ENCODE measurements around the gene DDX39A. TPM values are rescaled to one million over a fixed set of nuclear protein-coding genes. Genes with fewer than 3 reads are reported as not detected.

DDX39A gene
- total RNA-seq (2021; fragmentation: NEBNext Ultra II Directional; extraction: Animal tissue kit (Norgen Biotek cat#: 25700)) (124 and 139 TPM in 2 replicates), polyA plus RNA-seq (2011; rRNA removed) (139 and 161 TPM in 2 replicates), polyA minus RNA-seq (2011; rRNA and poly(A)+ RNA removed) (58.7 and 78.7 TPM in 2 replicates)
- polyA plus RNA-seq (2011; cell fraction: cytosol; rRNA removed), result 140 TPM
- polyA plus RNA-seq (2011; cell fraction: nucleus; rRNA removed), result 516 TPM
- 146 to 179 TPM (median 162 TPM) in 4 replicates for polyA plus RNA-seq (2012, experiment 1 of 2)
- polyA plus RNA-seq (2012, experiment 2 of 2), result 209 TPM
- 111 TPM for polyA plus RNA-seq (2013, experiment 1 of 2)
- polyA plus RNA-seq (2013, experiment 2 of 2), result 106 TPM
- 49.8 TPM for polyA minus RNA-seq (2011; cell fraction: cytosol; rRNA and poly(A)+ RNA removed)
- 87.6 TPM for polyA minus RNA-seq (2011; cell fraction: nucleus; rRNA and poly(A)+ RNA removed)
- long read RNA-seq, experiment 1, transcript DDX39A-201 (11 exons, 1,471 nt), result major isoform, 37 of 127 reads
- long read RNA-seq, experiment 1, partial matches to known transcripts, result 78 of 127 reads
- long read RNA-seq, experiment 1, other reads (novel, unspliced or antisense), result 12 of 127 reads
- long read RNA-seq, experiment 2, transcript DDX39A-201 (11 exons, 1,471 nt), result major isoform, 246 of 278 reads
- long read RNA-seq, experiment 2, partial matches to known transcripts, result 15 of 278 reads
- long read RNA-seq, experiment 2, other reads (novel, unspliced or antisense), result 16 of 278 reads

GRCh38 chr19:14419106-14419813 is at the start of gene DDX39A:
DDX39A (minus strand) TSS chr19:14419341; CDS start chr19:14413220, 6,121 bp downstream.
- H3K23ac ChIP-seq (ENCODE audit: insufficient read length), result no peak within 1 kb of the TSS
- peak within 1 kb of the TSS; percentile 85 for H4K5ac ChIP-seq (ENCODE audit: insufficient read length, low read depth, low read length)
- peak within 1 kb of the TSS; percentile 91 for H4K8ac ChIP-seq (ENCODE audit: extremely low read depth, insufficient read depth, low read length)
- peak within 1 kb of the TSS; percentile 79 for H3K27ac ChIP-seq (ENCODE audit: low read depth, low read length)
- peak within 1 kb of the TSS; percentile 58 to 84 for H3K4me2 ChIP-seq (ENCODE audit: insufficient read depth in 1 of 2, low read depth in 2 of 2, low read length in 2 of 2)
- peaks cover 11% of the 10 kb centered on the region for H3K79me1 ChIP-seq (ENCODE audit: low read depth, low read length)
- peak within 1 kb of the TSS in 3 of 4 experiments; percentile 65 to 76 (median 74); a peak in 6 of 7 replicates for H3K9ac ChIP-seq (replicated peaks in 1 of 4; ENCODE audit: extremely low read depth in 1 of 4, low read depth in 3 of 4, low read length in 3 of 4)
- peaks cover 38 to 46% of the 10 kb centered on the region in 2 experiments for H3K79me2 ChIP-seq (ENCODE audit: control insufficient read depth in 1 of 2, insufficient read depth in 2 of 2, low read length in 2 of 2)
- H3K9me3 ChIP-seq (ENCODE audit: insufficient read depth in 2 of 2, low read depth in 1 of 2, low read length in 1 of 2), result no peaks in the 10 kb centered on the region
- peaks cover 15 to 17% of the 10 kb centered on the region in 2 experiments for H4K20me1 ChIP-seq (replicated peaks in 1 of 2; ENCODE audit: control insufficient read depth in 1 of 2, insufficient read depth in 2 of 2, low read length in 2 of 2)
- H3K27me3 ChIP-seq (replicated peaks in 1 of 4; ENCODE audit: control insufficient read depth in 3 of 4, extremely low read depth in 1 of 4, insufficient read depth in 3 of 4, low read length in 3 of 4), result no peaks in the 10 kb centered on the region
- H4K91ac ChIP-seq (replicated peaks; ENCODE audit: insufficient read length, low read length), result peak within 1 kb of the TSS; percentile 93
- no peak within 1 kb of the TSS for H3K4ac ChIP-seq (replicated peaks; ENCODE audit: insufficient read length, low read depth, low read length)
- no peak within 1 kb of the TSS for H2BK12ac ChIP-seq (ENCODE audit: low read depth, low read length)
- H2BK20ac ChIP-seq (ENCODE audit: low read length), result no peak within 1 kb of the TSS
- peak within 1 kb of the TSS; percentile 93 for H3K18ac ChIP-seq (ENCODE audit: extremely low read depth, low read length)
- DNase-seq (ENCODE audit: low read depth in 1 of 2, low spot score in 2 of 2), result peak; percentile 90 to 94
- ChIA-PET CTCF (ENCODE audit: partially characterized antibody) (interaction anchor here (0.6 to 2.4 kb wide), 5 partner anchors 10 to 60 kb away, joined by 3 to 10 read pairs (median 6); no protein-coding TSS in a partner anchor), POLR2A (ENCODE audit: partially characterized antibody) (interaction anchor here (0.9 to 4.3 kb wide), 5 partner anchors 12 to 283 kb away, joined by 3 to 22 read pairs (median 5); partner anchors contain the start of genes ASF1B and PKN1)
- WGBS, 2 experiments (ENCODE audit: extremely low coverage in 1 of 2, insufficient coverage in 1 of 2, insufficient read length in 1 of 2, insufficient replicate concordance in 2 of 2, low coverage in 1 of 2, low lambda C conversion rate in 2 of 2, missing lambda C conversion rate in 1 of 2), result 4% methylated on average over 43 of the region's 57 CpGs; no CpG with 5 or more reads in 1 of the 2 experiments
- no peak within 1 kb of the TSS for H2BK15ac ChIP-seq (ENCODE audit: low read length)
- H2BK120ac ChIP-seq (replicated peaks; ENCODE audit: low read depth, low read length), result no peak within 1 kb of the TSS
- H3K14ac ChIP-seq (ENCODE audit: insufficient read length), result no peak within 1 kb of the TSS
- H3K36me3 ChIP-seq (ENCODE audit: control insufficient read depth in 2 of 4, insufficient read depth in 4 of 4, low read length in 3 of 4), result no peaks in the 10 kb centered on the region
- peaks cover 0 to 6% (median 2%) of the 10 kb centered on the region in 4 experiments; a peak in 4 of 7 replicates for H3K4me1 ChIP-seq (replicated peaks in 1 of 4; ENCODE audit: control insufficient read depth in 3 of 4, insufficient read depth in 4 of 4, low read length in 3 of 4)
- peak within 1 kb of the TSS; percentile 17 for H3K56ac ChIP-seq (replicated peaks; ENCODE audit: insufficient read length, low read depth, low read length)
- H2BK5ac ChIP-seq (ENCODE audit: low read depth, low read length), result peak within 1 kb of the TSS; percentile 91
- peak within 1 kb of the TSS; percentile 93; the same call in 1 of the 2 replicates for H2AFZ ChIP-seq (ENCODE audit: low read length)
- FAIRE-seq, result peak; percentile 58
- H3K4me3 ChIP-seq (ENCODE audit: extremely low read depth in 1 of 4, insufficient read depth in 2 of 4, low read depth in 3 of 4, low read length in 4 of 4), result peak within 1 kb of the TSS; percentile 65 to 83 (median 77)
- 0 out of 2 replicates have a peak, but pooled peaks cover 2% of the 10 kb centered on the region for H3K23me2 ChIP-seq (ENCODE audit: low read depth, low read length)
- H2AK5ac ChIP-seq (ENCODE audit: low read depth, low read length), result no peak within 1 kb of the TSS
- TF ChIP-seq YY1 (IDR thresholded peaks at IDR 0.05; ENCODE audit: low read depth, low read length) (peak; percentile 94), POLR2A (IDR thresholded peaks at IDR 0.05; ENCODE audit: control extremely low read depth in 1 of 2, low read depth in 2 of 2, low read length in 2 of 2) (peak in 1 of 2 experiments; percentile 89; a peak in 2 of 3 replicates), SP4 (IDR thresholded peaks at IDR 0.05; ENCODE audit: low read length) (no peak), CTCF (IDR thresholded peaks at IDR 0.05; ENCODE audit: control extremely low read depth in 1 of 3, insufficient read depth in 1 of 3, low read depth in 1 of 3, low read length in 3 of 3) (no peak), RBBP5 (IDR thresholded peaks at IDR 0.05; ENCODE audit: borderline replicate concordance, low read depth, low read length) (no peak), SRF (IDR thresholded peaks at IDR 0.05; ENCODE audit: low read depth, low read length) (no peak)

All from H1 (cell line).